HepG2 (cell line): ENCODE measurements around the gene UBB. TPM values are rescaled to one million over a fixed set of nuclear protein-coding genes. Genes with fewer than 3 reads are reported as not detected.

Experiments
- ADNP ChIP-seq: sonication (generic); formaldehyde crosslinking; IDR thresholded peaks from 2 replicates; pipeline ENCODE4 v1.4.0; 2020; ENCODE audit warnings: missing genetic modification reagents
- FOXK1 ChIP-seq: sonication (generic); formaldehyde crosslinking; IDR thresholded peaks from 2 replicates; pipeline ENCODE4 v1.4.0; 2020; ENCODE audit warnings: low read depth, missing genetic modification reagents, borderline replicate concordance
- GATAD2A ChIP-seq: IDR thresholded peaks from 2 replicates; pipeline ENCODE4 v1.6.1; 2016
- HHEX ChIP-seq: IDR thresholded peaks from 2 replicates; pipeline ENCODE4 v1.6.1; 2016; ENCODE audit warnings: control low read depth
- HMG20B ChIP-seq: conservative IDR thresholded peaks from 2 replicates; pipeline ENCODE4 v1.6.1; 2016; ENCODE audit warnings: missing genetic modification reagents, missing compliant biosample characterization
- IRF2 ChIP-seq: IDR thresholded peaks from 2 replicates; pipeline ENCODE4 v1.6.1; 2018; ENCODE audit warnings: missing genetic modification reagents, missing compliant biosample characterization
- KMT2A ChIP-seq: sonication (generic); formaldehyde crosslinking; IDR thresholded peaks from 2 replicates; pipeline ENCODE4 v1.4.0; 2020; ENCODE audit warnings: missing genetic modification reagents
- MAFG ChIP-seq: sonication (generic); formaldehyde crosslinking; IDR thresholded peaks from 2 replicates; pipeline ENCODE4 v1.5.1; 2020; ENCODE audit warnings: mild to moderate bottlenecking, missing genetic modification reagents
- NFKB2 ChIP-seq: sonication (generic); formaldehyde crosslinking; IDR thresholded peaks from 2 replicates; pipeline ENCODE4 v1.4.0; 2020; ENCODE audit warnings: missing genetic modification reagents, borderline replicate concordance
- NR2F6 ChIP-seq, 2 experiments: IDR thresholded peaks; 2 replicates each; pipeline ENCODE4 v1.6.1; 2016; ENCODE audit warnings: antibody characterized with exemption in 1 of 2, mild to moderate bottlenecking in 1 of 2
- PCBP2 ChIP-seq: fragments of 200-400 bp; formaldehyde crosslinking; optimal IDR thresholded peaks from 2 replicates; pipeline ENCODE3; 2018; ENCODE audit warnings: low read length, low read depth; ENCODE audit not compliant: poor library complexity, severe bottlenecking
- PPARG ChIP-seq: conservative IDR thresholded peaks from 2 replicates; pipeline ENCODE4 v1.6.1; 2016; ENCODE audit warnings: missing biosample characterization, missing genetic modification reagents
- SP140L ChIP-seq: sonication (generic); formaldehyde crosslinking; IDR thresholded peaks from 2 replicates; pipeline ENCODE4 v1.4.0; 2020; ENCODE audit warnings: missing genetic modification reagents, borderline replicate concordance
- STAG1 ChIP-seq: sonication (generic); formaldehyde crosslinking; IDR thresholded peaks from 2 replicates; pipeline ENCODE4 v1.4.0; 2020; ENCODE audit warnings: missing genetic modification reagents
- TCF7 ChIP-seq: sonication (generic); IDR thresholded peaks from 2 replicates; pipeline ENCODE4 v1.6.1; 2016; ENCODE audit warnings: antibody characterized with exemption, low read depth
- TFDP1 ChIP-seq: IDR thresholded peaks from 2 replicates; pipeline ENCODE4 v1.6.1; 2016; ENCODE audit warnings: missing compliant biosample characterization, missing genetic modification reagents, borderline replicate concordance
- ZFX ChIP-seq: sonication (generic); formaldehyde crosslinking; IDR thresholded peaks from 2 replicates; pipeline ENCODE4 v1.4.0; 2020; ENCODE audit warnings: mild to moderate bottlenecking, low read depth, missing genetic modification reagents, moderate library complexity
- ZGPAT ChIP-seq: IDR thresholded peaks from 2 replicates; pipeline ENCODE4 v1.6.1; 2016; ENCODE audit warnings: mild to moderate bottlenecking
- ZNF281 ChIP-seq: sonication (generic); formaldehyde crosslinking; IDR thresholded peaks from 2 replicates; pipeline ENCODE4 v1.4.0; 2020; ENCODE audit warnings: missing genetic modification reagents, borderline replicate concordance
- ZNF282 ChIP-seq: fragments of 450-650 bp; IDR thresholded peaks from 2 replicates; pipeline ENCODE4 v1.6.1; 2018; ENCODE audit not compliant: partially characterized antibody
- ZNF430 ChIP-seq: sonication (generic); formaldehyde crosslinking; IDR thresholded peaks from 2 replicates; pipeline ENCODE4 v1.9.0; 2021; ENCODE audit warnings: mild to moderate bottlenecking, missing genetic modification reagents
- ZNF552 ChIP-seq: sonication (generic); formaldehyde crosslinking; IDR thresholded peaks from 2 replicates; pipeline ENCODE4 v1.9.0; 2022; ENCODE audit warnings: missing genetic modification reagents, mild to moderate bottlenecking, borderline replicate concordance
- ZNF556 ChIP-seq: sonication (generic); formaldehyde crosslinking; IDR thresholded peaks from 2 replicates; pipeline ENCODE4 v1.4.0; 2020; ENCODE audit warnings: mild to moderate bottlenecking, missing genetic modification reagents, borderline replicate concordance
- ZNF607 ChIP-seq: sonication (generic); formaldehyde crosslinking; IDR thresholded peaks from 2 replicates; pipeline ENCODE4 v1.5.1; 2020; ENCODE audit warnings: missing genetic modification reagents, mild to moderate bottlenecking, borderline replicate concordance
- ZNF644 ChIP-seq: IDR thresholded peaks from 2 replicates; pipeline ENCODE4 v1.6.1; 2016; ENCODE audit warnings: low read depth
- ZNF737 ChIP-seq: sonication (generic); formaldehyde crosslinking; IDR thresholded peaks from 2 replicates; pipeline ENCODE4 v1.5.0; 2020; ENCODE audit warnings: missing genetic modification reagents, mild to moderate bottlenecking, borderline replicate concordance
- ZNF740 ChIP-seq: sonication (generic); formaldehyde crosslinking; IDR thresholded peaks from 2 replicates; pipeline ENCODE4 v1.4.0; 2020; ENCODE audit warnings: missing genetic modification reagents
- polyA plus RNA-seq, 8 experiments: library from polyadenylated mRNA; depleted of rRNA in 3 of 8; stranded (reverse) in 7 of 8; unstranded in 1 of 8; fragments of >200 nt; fragmentation: Illumina TruSeq in 4 of 8; extraction: Trizol in 4 of 8; gene quantifications; 2 replicates each; pipeline versions ENCODE4 v1.2.1 to v1.2.3, GENCODE V29; 2011 to 2016; ENCODE audit warnings: low read depth in 4 of 8, missing spikeins in 1 of 8, mixed read lengths in 1 of 8; ENCODE audit not compliant: insufficient read depth in 1 of 8
- total RNA-seq, 5 experiments: library from RNA; depleted of rRNA; stranded (reverse); fragments of >200 nt; fragmentation: Illumina TruSeq; extraction: Trizol; gene quantifications; 2 replicates each; pipeline ENCODE4 v1.2.3, GENCODE V29; 2016; ENCODE audit warnings: low read depth in 1 of 5

Gene UBB
- total and polyA plus RNA-seq, 2 of the 13 experiments (the other 11 are each of a cell fraction or from before 2014, with no cell fraction given) = 1,130 to 2,066 TPM

GRCh38 chr17:16363749-16364536 lies 16.9 kb upstream of the UBB start (continued):
- TF ChIP-seq NR2F6 (IDR thresholded peaks at IDR 0.05) (no peak), NR2F6 (CRISPR knock-in tag; IDR thresholded peaks at IDR 0.05) (no peak), ZNF552 (CRISPR knock-in tag) (no peak), ZNF644 (CRISPR knock-in tag) (no peak), HHEX (CRISPR knock-in tag) (no peak), ADNP (CRISPR knock-in tag) (no peak), ZNF740 (no peak), PCBP2 (no peak), GATAD2A (CRISPR knock-in tag) (peak; percentile 29; the same call in 1 of the 2 replicates), ZFX (CRISPR knock-in tag) (no peak; the same call in 1 of the 2 replicates), ZNF281 (CRISPR knock-in tag) (no peak), ZNF737 (CRISPR knock-in tag) (no peak), HMG20B (CRISPR knock-in tag) (no peak), ZGPAT (CRISPR knock-in tag) (no peak), TFDP1 (CRISPR knock-in tag) (no peak), IRF2 (no peak), STAG1 (CRISPR knock-in tag) (peak; percentile 76), ZNF607 (no peak), MAFG (CRISPR knock-in tag) (no peak), FOXK1 (CRISPR knock-in tag) (peak; percentile 63; the same call in 1 of the 2 replicates), ZNF282 (no peak), ZNF430 (CRISPR knock-in tag) (no peak), TCF7 (no peak), NFKB2 (no peak), KMT2A (CRISPR knock-in tag) (no peak), ZNF556 (CRISPR knock-in tag) (no peak), SP140L (CRISPR knock-in tag) (no peak), PPARG (CRISPR knock-in tag) (0 out of 2 replicates have a peak, but pooled peaks have one; percentile 14)
